ENCODE measurements around the gene CPVL. TPM values are rescaled to one million over a fixed set of nuclear protein-coding genes. Genes with fewer than 3 reads are reported as not detected.

The CPVL gene
- total RNA-seq, 1 donor from 2014 or later: 22.2 TPM

GRCh38 chr7:29030781-29031275 is 115.5 kb downstream of the CPVL start:
- H3K27me3 ChIP-seq (ENCODE audit: insufficient read depth, low read length): no peaks in the 10 kb centered on the region
- no peak overlapping the region for H3K27ac ChIP-seq (ENCODE audit: low read depth, low read length)
- H3K4me1 ChIP-seq (ENCODE audit: insufficient read depth, low read length): peaks cover 11% of the 10 kb centered on the region
- DNase-seq (ENCODE audit: low read depth) (no peak), FAIRE-seq (peak; percentile 26)
- Mint-ChIP-seq H3K4me3 (ENCODE audit: unreplicated experiment) (no peak overlapping the region), H3K27me3 (ENCODE audit: low read depth, unreplicated experiment) (no peaks in the 10 kb centered on the region), H3K4me1 (ENCODE audit: low read depth, unreplicated experiment) (peaks cover 13% of the 10 kb centered on the region), H3K9me3 (ENCODE audit: unreplicated experiment) (peaks cover 15% of the 10 kb centered on the region), H3K27ac (ENCODE audit: unreplicated experiment) (no peak overlapping the region), H3K36me3 (ENCODE audit: low read depth, unreplicated experiment) (peaks cover 3% of the 10 kb centered on the region)
- H3K79me2 ChIP-seq (ENCODE audit: insufficient read depth, low read length): no peaks in the 10 kb centered on the region
- no peak overlapping the region for H3K4me2 ChIP-seq (ENCODE audit: low read length)
- no peak overlapping the region for H2AFZ ChIP-seq (ENCODE audit: low read depth, low read length)
- no peak overlapping the region for H3K9ac ChIP-seq (ENCODE audit: low read length)
- no peaks in the 10 kb centered on the region for H4K20me1 ChIP-seq (ENCODE audit: insufficient read depth, low read length)
- no peaks in the 10 kb centered on the region for H3K9me3 ChIP-seq (ENCODE audit: insufficient read depth, low read depth, low read length)
- H3K4me3 ChIP-seq (ENCODE audit: insufficient read depth, low read depth, low read length): no peak overlapping the region
- H3K36me3 ChIP-seq (ENCODE audit: insufficient read depth, low read length): no peaks in the 10 kb centered on the region
- TF ChIP-seq CTCF (IDR thresholded peaks at IDR 0.05; ENCODE audit: insufficient read depth, low read depth, low read length) (no peak), EZH2 (IDR thresholded peaks at IDR 0.05; ENCODE audit: insufficient read depth, low read length) (no peak)

- no peaks in the 10 kb centered on the region for H4K20me1 ChIP-seq (ENCODE audit: insufficient read depth, low read length)
- DNase-seq (ENCODE audit: low read depth) (no peak), FAIRE-seq (no peak)
- TF ChIP-seq EZH2 (IDR thresholded peaks at IDR 0.05; ENCODE audit: insufficient read depth, low read length) (no peak), CTCF (IDR thresholded peaks at IDR 0.05; ENCODE audit: insufficient read depth, low read depth, low read length) (no peak)
- peaks cover 5% of the 10 kb centered on the region for H3K4me1 Mint-ChIP-seq (ENCODE audit: low read depth, unreplicated experiment)
- H3K27me3 Mint-ChIP-seq (ENCODE audit: low read depth, unreplicated experiment): no peaks in the 10 kb centered on the region
- peaks cover 4% of the 10 kb centered on the region for H3K36me3 Mint-ChIP-seq (ENCODE audit: low read depth, unreplicated experiment)
- H3K4me2 ChIP-seq (ENCODE audit: low read length): no peak overlapping the region
- H3K9me3 Mint-ChIP-seq (ENCODE audit: unreplicated experiment): peaks cover 34% of the 10 kb centered on the region
- H3K27me3 ChIP-seq (ENCODE audit: insufficient read depth, low read length): no peaks in the 10 kb centered on the region
- no peak overlapping the region for H3K27ac ChIP-seq (ENCODE audit: low read depth, low read length)
- H3K79me2 ChIP-seq (ENCODE audit: insufficient read depth, low read length): no peaks in the 10 kb centered on the region
- H3K27ac Mint-ChIP-seq (ENCODE audit: unreplicated experiment): no peak overlapping the region
- no peak overlapping the region for H3K4me3 Mint-ChIP-seq (ENCODE audit: unreplicated experiment)
- H3K36me3 ChIP-seq (ENCODE audit: insufficient read depth, low read length): no peaks in the 10 kb centered on the region
- H3K4me1 ChIP-seq (ENCODE audit: insufficient read depth, low read length): no peaks in the 10 kb centered on the region
- H2AFZ ChIP-seq (ENCODE audit: low read depth, low read length): no peak overlapping the region
- H3K9ac ChIP-seq (ENCODE audit: low read length): no peak overlapping the region
- no peak overlapping the region for H3K4me3 ChIP-seq (ENCODE audit: insufficient read depth, low read depth, low read length)
- H3K9me3 ChIP-seq (ENCODE audit: insufficient read depth, low read depth, low read length): no peaks in the 10 kb centered on the region
Observed at GRCh38 chr7:29022291-29022988, 123.9 kb downstream of the CPVL start.

- no peak overlapping the region for H3K4me3 ChIP-seq (ENCODE audit: insufficient read depth, low read depth, low read length)
- no peak for FAIRE-seq
- no peaks in the 10 kb centered on the region for H3K36me3 ChIP-seq (ENCODE audit: insufficient read depth, low read length)
- H3K9ac ChIP-seq (ENCODE audit: low read length): no peak overlapping the region
- Mint-ChIP-seq H3K9me3 (ENCODE audit: unreplicated experiment) (peaks cover 27% of the 10 kb centered on the region), H3K4me3 (ENCODE audit: unreplicated experiment) (no peak overlapping the region), H3K36me3 (ENCODE audit: low read depth, unreplicated experiment) (peaks cover 4% of the 10 kb centered on the region), H3K27me3 (ENCODE audit: low read depth, unreplicated experiment) (no peaks in the 10 kb centered on the region), H3K4me1 (ENCODE audit: low read depth, unreplicated experiment) (peaks cover 5% of the 10 kb centered on the region), H3K27ac (ENCODE audit: unreplicated experiment) (no peak overlapping the region)
- no peaks in the 10 kb centered on the region for H4K20me1 ChIP-seq (ENCODE audit: insufficient read depth, low read length)
- no peaks in the 10 kb centered on the region for H3K27me3 ChIP-seq (ENCODE audit: insufficient read depth, low read length)
- H3K4me2 ChIP-seq (ENCODE audit: low read length): no peak overlapping the region
- H3K79me2 ChIP-seq (ENCODE audit: insufficient read depth, low read length): no peaks in the 10 kb centered on the region
- no peaks in the 10 kb centered on the region for H3K9me3 ChIP-seq (ENCODE audit: insufficient read depth, low read depth, low read length)
- H3K27ac ChIP-seq (ENCODE audit: low read depth, low read length): no peak overlapping the region
- peak overlapping the region; percentile 13 for H2AFZ ChIP-seq (ENCODE audit: low read depth, low read length)
- TF ChIP-seq CTCF (IDR thresholded peaks at IDR 0.05; ENCODE audit: insufficient read depth, low read depth, low read length): no peak
- TF ChIP-seq EZH2 (IDR thresholded peaks at IDR 0.05; ENCODE audit: insufficient read depth, low read length): no peak
- no peaks in the 10 kb centered on the region for H3K4me1 ChIP-seq (ENCODE audit: insufficient read depth, low read length)
- no peak for DNase-seq (ENCODE audit: low read depth)
Observed at GRCh38 chr7:29019896-29020295, 126.4 kb downstream of the CPVL start.
